GM12874 (cell line): Measurements from ENCODE around the gene SMIM43.

Source experiments
- TF ChIP-seq, protein P1 (sequence below): IDR thresholded peaks from 2 replicates; pipeline ENCODE4 v1.5.1; 2011; ENCODE audit warnings: low read depth, mild to moderate bottlenecking, control low read depth, low read length, moderate library complexity; ENCODE audit not compliant: insufficient read depth

Gene SMIM43

DNA sequence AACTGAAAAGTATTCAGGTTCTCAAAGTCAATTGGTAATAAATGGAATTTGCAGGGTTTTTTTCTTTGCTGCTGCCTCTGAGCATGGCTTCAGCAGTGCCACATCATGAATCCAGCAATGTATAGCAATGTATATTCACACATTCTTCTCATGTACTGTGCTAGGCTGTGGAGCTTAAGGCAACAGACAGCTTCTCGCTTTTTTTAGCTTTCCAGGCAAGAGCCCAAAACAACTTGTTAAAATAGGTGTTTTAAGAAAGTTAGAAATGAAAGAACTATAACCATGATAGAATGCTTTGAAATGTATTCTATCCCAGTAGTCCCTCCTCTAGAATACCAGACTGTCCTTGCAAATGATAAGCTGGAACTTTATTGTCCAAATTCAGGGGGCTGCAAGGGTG lies 30.4 kb downstream of the SMIM43 start:
- TF ChIP-seq, protein P1, sequence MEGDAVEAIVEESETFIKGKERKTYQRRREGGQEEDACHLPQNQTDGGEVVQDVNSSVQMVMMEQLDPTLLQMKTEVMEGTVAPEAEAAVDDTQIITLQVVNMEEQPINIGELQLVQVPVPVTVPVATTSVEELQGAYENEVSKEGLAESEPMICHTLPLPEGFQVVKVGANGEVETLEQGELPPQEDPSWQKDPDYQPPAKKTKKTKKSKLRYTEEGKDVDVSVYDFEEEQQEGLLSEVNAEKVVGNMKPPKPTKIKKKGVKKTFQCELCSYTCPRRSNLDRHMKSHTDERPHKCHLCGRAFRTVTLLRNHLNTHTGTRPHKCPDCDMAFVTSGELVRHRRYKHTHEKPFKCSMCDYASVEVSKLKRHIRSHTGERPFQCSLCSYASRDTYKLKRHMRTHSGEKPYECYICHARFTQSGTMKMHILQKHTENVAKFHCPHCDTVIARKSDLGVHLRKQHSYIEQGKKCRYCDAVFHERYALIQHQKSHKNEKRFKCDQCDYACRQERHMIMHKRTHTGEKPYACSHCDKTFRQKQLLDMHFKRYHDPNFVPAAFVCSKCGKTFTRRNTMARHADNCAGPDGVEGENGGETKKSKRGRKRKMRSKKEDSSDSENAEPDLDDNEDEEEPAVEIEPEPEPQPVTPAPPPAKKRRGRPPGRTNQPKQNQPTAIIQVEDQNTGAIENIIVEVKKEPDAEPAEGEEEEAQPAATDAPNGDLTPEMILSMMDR, result no peak

DNA sequence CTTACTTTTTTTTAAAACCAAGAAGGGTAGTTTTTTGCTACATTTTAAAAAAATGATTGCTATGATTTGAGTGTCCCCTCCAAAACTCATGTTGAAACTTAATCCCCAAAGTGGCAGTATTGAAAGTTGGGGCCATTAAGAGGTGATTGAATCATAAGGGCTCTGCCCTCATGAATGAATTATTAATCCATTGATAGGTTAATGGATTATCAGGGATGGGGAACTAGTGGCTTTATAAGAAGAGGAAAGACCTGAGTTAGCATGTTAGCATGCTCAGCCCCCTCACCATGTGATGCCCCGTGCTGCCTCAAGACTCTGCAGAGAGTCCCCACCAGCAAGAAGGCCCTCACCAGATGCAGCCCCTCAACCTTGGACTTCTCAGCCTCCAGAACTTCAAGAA lies 31.0 kb downstream of the SMIM43 start:
- TF ChIP-seq, protein P1, result no peak

DNA sequence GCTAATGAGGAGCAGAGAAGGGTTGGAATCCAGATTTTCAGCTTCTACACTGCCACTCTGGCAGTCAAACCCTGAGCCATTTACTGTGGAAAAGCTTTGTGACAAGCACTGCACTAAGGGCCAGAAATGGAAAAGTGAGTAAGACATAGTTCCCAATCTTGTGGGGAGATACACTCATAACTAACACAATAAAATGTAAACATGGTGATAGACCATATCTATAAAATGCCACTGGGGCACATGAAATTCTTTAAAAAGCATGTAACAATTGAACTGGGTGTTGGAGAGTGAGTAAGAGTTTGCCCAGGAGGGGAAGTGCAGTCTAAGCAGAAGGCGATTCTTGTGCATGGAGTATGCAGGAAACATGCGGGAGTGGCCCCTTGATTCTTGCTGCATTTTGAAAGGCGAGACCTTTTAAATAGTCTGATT lies 36.2 kb downstream of the SMIM43 start:
- TF ChIP-seq, protein P1, result no peak

DNA sequence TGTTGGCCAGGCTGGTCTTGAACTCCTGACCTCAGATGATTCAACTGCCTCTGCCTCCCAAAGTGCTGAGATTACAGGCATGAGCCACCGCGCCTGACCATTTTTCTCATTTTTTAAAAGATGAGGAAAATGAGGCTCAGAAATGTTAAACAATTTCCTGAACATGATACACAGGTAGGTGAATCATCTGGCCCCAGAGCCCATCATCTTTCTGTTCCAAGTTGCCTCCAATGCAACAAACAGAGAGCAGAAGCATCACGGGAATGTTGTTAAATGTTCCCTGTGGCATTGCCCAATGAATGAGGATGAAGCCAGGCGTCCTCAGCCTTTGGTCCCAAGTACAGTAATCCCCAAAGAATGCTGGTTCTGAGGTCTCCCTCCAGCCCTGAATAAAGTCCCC lies 36.9 kb downstream of the SMIM43 start:
- TF ChIP-seq, protein P1, result no peak

DNA sequence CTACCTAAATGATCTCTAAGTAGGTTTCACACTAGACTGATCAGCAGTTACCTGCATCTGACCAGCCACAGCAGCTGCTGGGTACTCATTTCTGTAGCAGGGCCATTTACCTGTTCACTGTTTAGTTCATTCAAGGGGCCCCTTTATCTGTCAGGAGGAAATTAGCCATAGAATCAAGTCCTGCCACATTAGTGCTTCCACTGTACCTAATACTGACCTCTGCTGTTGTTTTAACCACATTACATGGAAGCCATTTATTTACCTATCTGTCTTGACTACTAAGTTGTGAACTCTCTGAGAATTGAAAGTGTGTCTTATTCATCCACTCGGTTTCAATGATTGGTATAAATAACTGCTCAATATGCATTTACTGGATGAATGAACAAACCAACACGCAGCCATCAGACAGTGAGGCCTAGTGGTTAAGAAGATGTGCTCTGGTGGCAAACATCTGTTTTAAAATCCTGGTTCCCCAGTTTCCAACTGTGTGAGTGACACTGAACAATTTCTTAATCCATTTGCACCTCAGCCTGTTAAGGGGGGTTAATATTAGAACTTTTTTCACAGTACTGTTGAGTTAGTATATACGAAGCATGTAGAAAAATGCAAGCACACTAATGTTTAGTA lies 38.2 kb downstream of the SMIM43 start:
- TF ChIP-seq, protein P1, result peak; percentile 58

DNA sequence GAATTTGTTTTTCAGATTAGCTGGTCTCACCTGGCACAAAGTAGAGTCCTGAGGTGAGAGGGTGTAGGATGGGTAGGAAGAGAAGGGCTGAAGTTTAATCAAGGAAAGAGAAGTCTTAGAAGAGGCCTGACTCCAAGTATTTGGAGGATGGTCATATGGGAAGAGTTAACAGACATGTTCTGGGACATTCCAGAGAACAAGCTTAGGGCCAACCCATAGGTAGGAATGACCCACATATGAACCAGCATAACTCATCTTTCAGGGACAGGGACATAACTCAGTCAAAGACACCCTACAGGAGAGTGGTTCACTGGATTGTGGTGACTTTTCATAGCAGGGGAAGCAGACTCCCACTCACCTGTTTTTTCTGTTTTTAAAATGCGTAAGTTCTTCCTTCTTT lies 40.3 kb downstream of the SMIM43 start:
- TF ChIP-seq, protein P1, result no peak

DNA sequence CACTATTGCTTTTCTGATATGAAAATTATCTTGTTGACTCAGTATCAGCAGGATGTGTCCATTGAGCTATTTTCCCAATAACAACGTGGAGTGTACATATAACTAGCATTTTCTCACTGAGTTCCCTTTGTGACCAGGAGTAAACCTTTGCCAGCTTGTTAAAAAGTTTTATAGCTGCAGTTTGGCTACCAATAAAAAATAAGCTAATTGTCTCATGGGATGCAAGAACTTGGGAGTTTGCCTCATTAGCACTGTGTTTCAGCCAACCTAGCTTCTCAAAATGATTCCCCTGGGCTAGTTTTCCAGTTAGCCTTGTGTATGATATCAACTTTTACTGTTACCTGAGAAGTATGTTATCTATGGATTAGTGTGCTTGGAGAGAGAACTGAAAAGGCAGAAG lies 43.3 kb downstream of the SMIM43 start:
- TF ChIP-seq, protein P1, result no peak
